GM18511 (cell line): ENCODE data around the gene KIR2DL1.
"Not testable (repeated sequence)": the region's sequence is repeated elsewhere in the genome, so short reads cannot be mapped to it uniquely, and the experiment has no call there.

Experiments
- ATAC-seq: cut with Tn5 transposase; IDR thresholded peaks from one replicate; pipeline ENCODE4 v1.9.1; 2021; ENCODE audit warnings: mild to moderate bottlenecking, moderate library complexity; ENCODE audit not compliant: unreplicated experiment

Gene KIR2DL1

DNA sequence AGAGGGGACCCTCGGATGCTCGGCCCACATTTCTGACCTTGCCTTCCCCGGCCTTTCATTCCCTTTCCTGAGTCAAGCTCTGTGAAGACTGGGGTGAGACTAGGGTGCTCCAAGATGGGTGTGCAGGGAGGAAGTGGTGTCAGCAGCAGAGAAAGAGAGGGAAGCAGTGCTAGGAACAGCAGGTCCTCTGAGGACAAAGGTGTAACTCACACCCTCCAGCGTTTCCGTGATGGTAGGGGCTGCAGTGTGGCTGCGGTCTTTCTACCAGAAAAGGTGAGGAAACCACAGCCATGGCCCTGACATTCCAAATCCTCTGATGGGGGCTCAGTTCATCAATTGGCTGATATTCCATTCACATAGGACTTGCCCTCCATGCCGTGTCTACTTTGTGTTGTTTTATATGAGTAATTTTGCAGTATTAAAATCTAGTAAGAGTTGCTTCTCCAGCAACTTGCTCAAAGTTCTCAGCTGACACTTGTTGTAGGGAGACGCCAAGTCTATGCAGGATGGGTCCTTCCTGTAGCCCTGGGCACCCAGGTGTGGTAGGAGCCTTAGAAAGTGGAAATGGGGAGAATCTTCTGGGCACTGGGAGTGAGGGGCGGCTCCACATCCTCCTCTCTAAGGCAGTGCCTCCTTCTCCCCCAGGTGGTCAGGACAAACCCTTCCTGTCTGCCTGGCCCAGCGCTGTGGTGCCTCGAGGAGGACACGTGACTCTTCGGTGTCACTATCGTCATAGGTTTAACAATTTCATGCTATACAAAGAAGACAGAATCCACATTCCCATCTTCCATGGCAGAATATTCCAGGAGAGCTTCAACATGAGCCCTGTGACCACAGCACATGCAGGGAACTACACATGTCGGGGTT is 48.3 kb downstream of the KIR2DL1 start:
- no peak for ATAC-seq

DNA sequence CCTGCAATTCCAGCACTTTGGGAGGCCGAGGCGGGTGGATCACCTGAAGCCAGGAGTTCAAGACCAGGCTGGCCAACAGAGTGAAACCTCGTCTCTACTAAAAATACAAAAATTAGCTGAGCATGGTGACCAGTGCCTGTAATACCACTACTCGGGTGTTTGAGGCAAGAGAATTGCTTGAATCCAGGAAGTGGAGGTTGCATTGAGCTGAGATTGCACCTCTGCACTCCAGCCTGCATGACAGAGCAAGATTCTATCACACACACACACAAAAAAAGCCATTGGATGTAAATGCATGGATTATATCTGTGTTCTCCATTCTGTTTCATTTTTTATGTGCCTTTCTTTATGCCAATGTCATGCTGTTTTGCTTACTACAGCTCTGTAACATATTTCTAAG is 54.8 kb downstream of the KIR2DL1 start:
- ATAC-seq, result not testable (repeated sequence)

DNA sequence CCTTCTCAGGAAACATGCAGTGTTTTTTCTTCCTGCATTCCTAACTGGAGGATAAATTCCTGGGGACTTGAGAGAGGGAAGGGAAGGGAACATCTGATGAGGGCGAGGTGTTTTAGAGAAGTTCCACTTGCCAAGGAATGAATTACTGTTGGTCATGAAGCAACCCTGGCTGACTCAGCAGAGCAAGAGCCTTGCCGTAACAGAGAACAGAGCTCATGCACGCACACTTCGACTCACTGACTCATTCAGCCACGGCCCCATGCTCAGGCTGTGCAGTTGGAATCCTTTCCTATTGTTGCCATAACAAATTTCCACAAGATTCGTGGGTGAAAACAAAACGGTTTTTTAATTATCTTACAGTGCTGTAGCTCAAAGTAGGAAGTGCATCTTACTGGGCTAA is 55.7 kb downstream of the KIR2DL1 start:
- ATAC-seq, result not testable (repeated sequence)

DNA sequence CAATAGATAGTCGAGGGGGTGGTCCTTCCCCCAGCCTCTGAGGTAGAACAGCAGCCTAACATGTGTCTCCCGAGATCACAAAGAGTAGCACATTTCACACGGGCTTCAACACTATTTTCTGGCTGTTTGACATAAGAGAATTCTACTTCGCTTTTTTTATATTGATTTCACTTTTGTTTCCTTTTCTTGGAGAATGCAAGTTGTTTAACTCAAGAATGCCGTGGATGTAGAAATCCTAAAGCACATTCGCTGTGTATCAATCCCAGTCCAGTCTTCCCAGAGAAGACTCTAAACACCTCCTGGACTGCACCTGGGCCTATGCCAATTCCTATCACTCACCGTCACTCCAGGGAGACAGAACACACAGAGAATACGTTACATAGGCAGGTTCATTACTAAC is 58.5 kb downstream of the KIR2DL1 start:
- ATAC-seq, result not testable (repeated sequence)

DNA sequence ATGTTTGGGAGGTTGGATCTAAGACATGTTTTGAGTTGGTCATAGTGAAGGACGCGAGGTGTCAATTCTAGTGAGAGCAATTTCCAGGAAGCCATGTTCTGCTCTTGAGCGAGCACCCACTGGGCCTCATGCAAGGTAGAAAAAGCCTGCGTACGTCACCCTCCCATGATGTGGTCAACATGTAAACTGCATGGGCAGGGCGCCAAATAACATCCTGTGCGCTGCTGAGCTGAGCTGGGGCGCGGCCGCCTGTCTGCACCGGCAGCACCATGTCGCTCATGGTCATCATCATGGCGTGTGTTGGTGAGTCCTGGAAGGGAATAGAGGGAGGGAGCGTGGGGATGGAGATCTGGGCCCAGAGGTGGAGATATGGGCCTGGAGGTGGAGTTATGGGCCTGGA is 62.9 kb downstream of the KIR2DL1 start, which contains the start of gene KIR2DS4:
TSS of gene KIR2DS4 (plus strand) at position 181 of the 400 bp plus-strand sequence.
- not testable (repeated sequence) for ATAC-seq
